Thymus (tissue), 11 donors: Measurements from ENCODE around the gene TRIM2. TPM values are rescaled to one million over a fixed set of nuclear protein-coding genes. Genes with fewer than 3 reads are reported as not detected.

Experiments
- DNase-seq, 9 donors: peaks; one replicate each; pipeline ENCODE4 v3.0.0-alpha.2; 2013; ENCODE audit warnings: low spot score in 9 of 9, low read depth in 6 of 9, missing footprints in 1 of 9
- H3K27ac ChIP-seq, 2 donors: one replicate each; pipeline ENCODE4 v1.5.1; 2013; ENCODE audit warnings: control low read depth in 1 of 2, low read depth in 1 of 2, low read length in 1 of 2, mild to moderate bottlenecking in 1 of 2, moderate library complexity in 1 of 2
- H3K27me3 ChIP-seq, 2 donors: one replicate each; pipeline ENCODE4 v1.5.1; 2013; ENCODE audit warnings: low read length in 1 of 2; ENCODE audit not compliant: control insufficient read depth in 2 of 2, insufficient read depth in 1 of 2
- H3K36me3 ChIP-seq, 2 donors: one replicate each; pipeline ENCODE4 v1.5.1; 2013; ENCODE audit warnings: low read length in 1 of 2, mild to moderate bottlenecking in 1 of 2, moderate library complexity in 1 of 2; ENCODE audit not compliant: control insufficient read depth in 2 of 2, insufficient read depth in 2 of 2
- H3K4me1 ChIP-seq, 2 donors: one replicate each; pipeline ENCODE4 v1.5.1; 2013; ENCODE audit warnings: low read length in 2 of 2; ENCODE audit not compliant: control insufficient read depth in 2 of 2, insufficient read depth in 2 of 2
- H3K4me3 ChIP-seq, 2 donors: one replicate each; pipeline ENCODE4 v1.5.1; 2013; ENCODE audit warnings: low read length in 2 of 2, control low read depth in 1 of 2, mild to moderate bottlenecking in 1 of 2
- H3K9me3 ChIP-seq, 2 donors: one replicate each; pipeline ENCODE4 v1.5.1; 2013; ENCODE audit warnings: low read length in 1 of 2, mild to moderate bottlenecking in 1 of 2; ENCODE audit not compliant: control insufficient read depth in 2 of 2, insufficient read depth in 1 of 2
- WGBS: extraction: QIAGEN DNeasy Blood & Tissue Kit; methylation state at CpG from one replicate; pipeline ENCODE4 v1.1.7; 2013; 5-methylcytosine and 5-hydroxymethylcytosine counted together
- polyA plus RNA-seq: library from polyadenylated mRNA; stranded (reverse); fragments of 200-250 nt; gene quantifications from one replicate; pipeline ENCODE4 v1.2.3, GENCODE V29; 2013
- total RNA-seq: library from RNA; stranded (reverse); fragments of 120-200 nt; gene quantifications from one replicate; pipeline ENCODE4 v1.2.4, GENCODE V29; 2013
- donor health status: healthy.

Gene TRIM2
- total and polyA plus RNA-seq, 2 donors = 5.0 to 5.3 TPM

GRCh38 chr4:153215921-153216320 is 11.7 kb downstream of the TRIM2 start:
- H3K36me3 ChIP-seq = no peaks in the 10 kb centered on the region
- H3K27me3 ChIP-seq = no peaks in the 10 kb centered on the region
- no peak overlapping the region for H3K27ac ChIP-seq
- no peak overlapping the region for H3K4me3 ChIP-seq
- H3K9me3 ChIP-seq = peaks cover 0 to 6% of the 10 kb centered on the region in 2 donors
- peaks cover 0 to 9% of the 10 kb centered on the region in 2 donors for H3K4me1 ChIP-seq
- no peak for DNase-seq

GRCh38 chr4:153216546-153216945 is 12.3 kb downstream of the TRIM2 start:
- Histone ChIP-seq H3K36me3 (no peaks in the 10 kb centered on the region), H3K4me3 (no peak overlapping the region), H3K27ac (no peak overlapping the region), H3K9me3 (peaks cover 0 to 4% of the 10 kb centered on the region in 2 donors), H3K4me1 (peaks cover 0 to 9% of the 10 kb centered on the region in 2 donors), H3K27me3 (no peaks in the 10 kb centered on the region)
- 88% methylated on average over 4 of the region's 4 CpGs for WGBS
- no peak for DNase-seq

- Histone ChIP-seq H3K27ac (no peak overlapping the region), H3K4me1 (peaks cover 0 to 12% of the 10 kb centered on the region in 2 donors), H3K27me3 (peaks cover 0 to 7% of the 10 kb centered on the region in 2 donors)
These were observed 13.2 kb downstream of the TRIM2 start for GRCh38 chr4:153217440-153217839.

GRCh38 chr4:153218961-153219360 is 14.7 kb downstream of the TRIM2 start:
- 98% methylated on average over 3 of the region's 3 CpGs for WGBS
- H3K27ac ChIP-seq = no peak overlapping the region
- no peaks in the 10 kb centered on the region for H3K36me3 ChIP-seq
- no peak overlapping the region for H3K4me3 ChIP-seq
- no peak for DNase-seq
- no peaks in the 10 kb centered on the region for H3K9me3 ChIP-seq
- peaks cover 3 to 17% of the 10 kb centered on the region in 2 donors for H3K4me1 ChIP-seq
- H3K27me3 ChIP-seq = peaks cover 0 to 22% of the 10 kb centered on the region in 2 donors

More at GRCh38 chr4:153217440-153217839, 13.2 kb downstream of the TRIM2 start:
- no peak for DNase-seq
- no peak overlapping the region for H3K4me3 ChIP-seq
- H3K36me3 ChIP-seq = no peaks in the 10 kb centered on the region
- no peaks in the 10 kb centered on the region for H3K9me3 ChIP-seq

- no peak overlapping the region for H3K4me3 ChIP-seq
- 96% methylated on average over 5 of the region's 5 CpGs for WGBS
- H3K36me3 ChIP-seq = no peaks in the 10 kb centered on the region
- no peaks in the 10 kb centered on the region for H3K9me3 ChIP-seq
- no peak overlapping the region for H3K27ac ChIP-seq
- DNase-seq = no peak
- peaks cover 3 to 17% of the 10 kb centered on the region in 2 donors for H3K4me1 ChIP-seq
- peaks cover 0 to 26% of the 10 kb centered on the region in 2 donors for H3K27me3 ChIP-seq
These were observed 16.6 kb downstream of the TRIM2 start for GRCh38 chr4:153220682-153221395.

- Histone ChIP-seq H3K4me1 (peaks cover 3 to 17% of the 10 kb centered on the region in 2 donors), H3K27me3 (peaks cover 0 to 26% of the 10 kb centered on the region in 2 donors), H3K36me3 (no peaks in the 10 kb centered on the region), H3K27ac (peak overlapping the region; percentile 60 to 62), H3K9me3 (no peaks in the 10 kb centered on the region), H3K4me3 (peak overlapping the region; percentile 41 to 51)
- peak in 3 of 9 donors; percentile 8 to 49 (median 24) for DNase-seq
- WGBS = 20% methylated on average over 30 of the region's 30 CpGs
These were observed 17.8 kb downstream of the TRIM2 start for GRCh38 chr4:153221783-153222706.

- peak in 2 of 9 donors; percentile 6 to 21 for DNase-seq
- peaks cover 3 to 17% of the 10 kb centered on the region in 2 donors for H3K4me1 ChIP-seq
- WGBS = under 1% methylated on average over 61 of the region's 61 CpGs
These were observed 18.6 kb downstream of the TRIM2 start for GRCh38 chr4:153222707-153223426.

GRCh38 chr4:153223427-153223801 is 19.2 kb downstream of the TRIM2 start:
- Histone ChIP-seq H3K27me3 (peaks cover 0 to 26% of the 10 kb centered on the region in 2 donors), H3K36me3 (no peaks in the 10 kb centered on the region), H3K9me3 (no peaks in the 10 kb centered on the region), H3K4me3 (peak overlapping the region; percentile 41 to 51), H3K4me1 (peaks cover 3 to 17% of the 10 kb centered on the region in 2 donors), H3K27ac (no peak overlapping the region)
- no peak for DNase-seq
- 41% methylated on average over 9 of the region's 9 CpGs for WGBS

More at GRCh38 chr4:153222707-153223426, 18.6 kb downstream of the TRIM2 start:
- peak overlapping the region; percentile 60 to 62 for H3K27ac ChIP-seq
- peak overlapping the region; percentile 41 to 51 for H3K4me3 ChIP-seq
- peaks cover 0 to 26% of the 10 kb centered on the region in 2 donors for H3K27me3 ChIP-seq
- no peaks in the 10 kb centered on the region for H3K9me3 ChIP-seq
- no peaks in the 10 kb centered on the region for H3K36me3 ChIP-seq
